GM10248 (cell line): ENCODE data around the gene ACO2.

Experiments
- CTCF ChIA-PET: fragments of 300-600 bp; sonication (Branson Sonifier 250); formaldehyde crosslinking; extraction: SDS; loops from one replicate; lab custom pipeline; 2021; ENCODE audit warnings: antibody characterized with exemption; lab: Yijun Ruan, JAX
- POLR2A ChIA-PET: fragments of 350-650 bp; sonication (Branson Sonifier 250); formaldehyde crosslinking; extraction: SDS; loops from one replicate; lab custom pipeline; 2020; ENCODE audit warnings: antibody characterized with exemption; lab: Yijun Ruan, JAX
- DNase-seq: peaks from one replicate; pipeline ENCODE4 v3.0.0; 2012; ENCODE audit errors: extremely low spot score
- CTCF ChIP-seq: IDR thresholded peaks from 2 replicates; pipeline ENCODE4 v1.5.1; 2012; ENCODE audit warnings: mild to moderate bottlenecking, low read depth; ENCODE audit errors: extremely low read depth, missing control alignments, control extremely low read depth

Gene ACO2

DNA sequence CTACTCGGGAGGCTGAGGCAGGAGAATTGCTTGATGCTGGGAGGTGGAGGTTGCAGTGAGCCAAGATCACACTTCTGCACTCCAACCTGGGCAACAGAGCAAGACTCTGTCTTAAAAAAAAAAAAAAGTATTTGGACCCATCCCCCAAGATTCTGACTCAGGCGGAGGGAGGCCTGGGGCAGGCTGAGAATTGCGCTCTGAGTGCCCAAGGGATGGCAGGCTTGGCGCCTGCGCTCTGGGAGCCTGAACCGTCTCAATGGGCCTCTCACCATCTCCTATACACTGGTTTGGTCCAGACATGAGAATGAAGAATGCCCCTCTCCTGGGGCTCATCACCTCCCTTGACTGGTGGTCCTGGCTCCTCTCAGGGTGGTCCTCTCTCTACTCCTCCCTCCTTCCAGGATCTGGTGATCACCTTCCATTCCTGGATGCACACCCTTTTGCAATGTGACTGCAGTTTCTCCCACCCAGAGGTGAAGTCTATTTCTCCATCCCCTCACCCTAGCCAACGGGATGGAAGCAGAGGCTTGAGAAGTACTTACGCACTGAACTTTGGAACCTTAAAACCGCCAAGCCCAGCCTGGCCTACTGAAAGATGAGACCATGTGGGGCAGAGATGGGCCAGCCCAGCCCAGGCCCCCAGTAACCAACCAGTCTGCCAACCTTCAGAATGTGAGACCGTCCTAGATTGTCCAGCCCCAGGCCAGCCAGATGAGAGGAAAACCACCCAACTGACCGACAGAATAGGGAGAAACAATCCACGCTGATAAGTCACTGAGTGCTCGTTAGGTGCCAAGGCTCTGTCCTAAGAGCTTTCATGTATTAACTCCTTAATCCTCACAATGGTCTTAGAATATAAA, 70.5 kb downstream of the ACO2 start:
- ChIA-PET CTCF (interaction anchor here (2.0 to 2.9 kb wide), 2 partner anchors 11 to 12 kb away, joined by 13 to 18 read pairs; no protein-coding TSS in a partner anchor), POLR2A (no interaction called here)
- no peak for DNase-seq
- TF ChIP-seq CTCF, result no peak

- ChIA-PET POLR2A (no interaction called here), CTCF (interaction anchor here (2.9 kb wide), 1 partner anchor 12 kb away, joined by 18 read pairs; no protein-coding TSS in a partner anchor)
- no peak for TF ChIP-seq CTCF
- DNase-seq, result no peak
Observed at GRCh38 chr22:41540006-41540315, 71.0 kb downstream of the ACO2 start.

- POLR2A ChIA-PET, result interaction anchor here (0.6 kb wide), 1 partner anchor 61 kb away, joined by 3 read pairs; no protein-coding TSS in a partner anchor
- no peak for DNase-seq
- no peak for TF ChIP-seq CTCF
- CTCF ChIA-PET, result interaction anchor here (2.9 kb wide), 1 partner anchor 12 kb away, joined by 18 read pairs; no protein-coding TSS in a partner anchor
Observed at GRCh38 chr22:41540365-41540764, 71.4 kb downstream of the ACO2 start.

DNA sequence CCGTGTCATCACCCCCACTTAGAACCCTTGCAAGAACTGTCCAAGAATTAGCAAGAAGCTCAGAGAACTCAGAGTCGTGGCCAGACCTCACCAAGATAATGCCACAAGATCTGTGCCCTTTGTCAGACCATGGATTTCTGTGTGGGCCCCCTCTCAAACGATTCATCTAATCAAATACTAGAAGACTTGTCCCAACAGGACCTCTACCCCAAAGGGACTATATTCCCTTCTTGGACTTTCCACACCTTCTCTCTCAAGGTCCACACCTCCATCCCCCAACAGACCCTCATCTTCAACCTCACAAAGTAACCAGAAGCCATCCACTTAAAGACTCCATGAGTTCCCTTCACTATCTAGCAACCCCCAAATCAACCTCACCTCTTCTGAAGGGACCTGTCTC, 72.6 kb downstream of the ACO2 start:
- DNase-seq, result no peak
- ChIA-PET POLR2A (interaction anchor here (0.5 kb wide), 1 partner anchor 310 kb away, joined by 6 read pairs; no protein-coding TSS in a partner anchor), CTCF (interaction anchor here (1.2 to 2.9 kb wide), 3 partner anchors 9 to 131 kb away, joined by 3 to 18 read pairs (median 12); no protein-coding TSS in a partner anchor)
- TF ChIP-seq CTCF, result no peak

DNA sequence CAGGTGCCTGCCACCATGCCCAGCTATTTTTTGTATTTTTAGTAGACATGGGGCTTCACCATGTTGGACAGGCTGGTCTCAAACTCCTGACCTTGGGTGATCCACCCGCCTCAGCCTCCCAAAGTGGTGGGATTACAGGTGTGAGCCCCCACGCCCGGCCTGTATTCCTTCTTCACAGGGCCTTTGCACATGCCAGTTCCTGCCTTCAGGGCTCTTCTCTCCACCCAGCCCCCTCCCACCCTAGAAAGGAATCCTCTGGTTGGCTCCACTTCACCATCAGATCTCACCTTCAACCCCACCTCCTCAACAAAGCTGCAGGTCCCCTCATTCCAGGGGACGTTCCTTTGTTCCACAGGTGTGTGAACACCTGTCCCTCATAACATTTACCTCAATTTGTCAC, 73.3 kb downstream of the ACO2 start:
- no peak for TF ChIP-seq CTCF
- CTCF ChIA-PET, result interaction anchor here (1.2 to 2.9 kb wide), 5 partner anchors 10 to 57 kb away, joined by 3 to 18 read pairs (median 11); no protein-coding TSS in a partner anchor
- no peak for DNase-seq
- POLR2A ChIA-PET, result interaction anchor here (0.6 kb wide), 2 partner anchors 69 to 70 kb away, joined by 3 read pairs; no protein-coding TSS in a partner anchor

GRCh38 chr22:41543854-41544670, 75.1 kb downstream of the ACO2 start, which contains the start of gene POLR3H:
TSS of gene POLR3H (minus strand) at chr22:41544470. CDS start at chr22:41544101, 369 bp downstream.
- POLR2A ChIA-PET, result interaction anchor here (0.7 to 1.0 kb wide), 3 partner anchors 13 to 46 kb away, joined by 3 to 4 read pairs (median 3); partner anchors contain the start of gene PMM1
- CTCF ChIA-PET, result interaction anchor here (0.8 to 2.4 kb wide), 20 partner anchors 9 to 397 kb away, joined by 3 to 12 read pairs (median 3); partner anchors contain the start of gene PMM1
- peak; percentile 100 for DNase-seq
- TF ChIP-seq CTCF, result peak; percentile 89
